ENCODE measurements around the gene P2RY14. TPM values are rescaled to one million over a fixed set of nuclear protein-coding genes. Genes with fewer than 3 reads are reported as not detected.

Gene P2RY14
- total and polyA plus RNA-seq, 7 experiments from 2014 or later, result 0.11 to 5.7 (median 0.27) TPM; not detected in 2

DNA sequence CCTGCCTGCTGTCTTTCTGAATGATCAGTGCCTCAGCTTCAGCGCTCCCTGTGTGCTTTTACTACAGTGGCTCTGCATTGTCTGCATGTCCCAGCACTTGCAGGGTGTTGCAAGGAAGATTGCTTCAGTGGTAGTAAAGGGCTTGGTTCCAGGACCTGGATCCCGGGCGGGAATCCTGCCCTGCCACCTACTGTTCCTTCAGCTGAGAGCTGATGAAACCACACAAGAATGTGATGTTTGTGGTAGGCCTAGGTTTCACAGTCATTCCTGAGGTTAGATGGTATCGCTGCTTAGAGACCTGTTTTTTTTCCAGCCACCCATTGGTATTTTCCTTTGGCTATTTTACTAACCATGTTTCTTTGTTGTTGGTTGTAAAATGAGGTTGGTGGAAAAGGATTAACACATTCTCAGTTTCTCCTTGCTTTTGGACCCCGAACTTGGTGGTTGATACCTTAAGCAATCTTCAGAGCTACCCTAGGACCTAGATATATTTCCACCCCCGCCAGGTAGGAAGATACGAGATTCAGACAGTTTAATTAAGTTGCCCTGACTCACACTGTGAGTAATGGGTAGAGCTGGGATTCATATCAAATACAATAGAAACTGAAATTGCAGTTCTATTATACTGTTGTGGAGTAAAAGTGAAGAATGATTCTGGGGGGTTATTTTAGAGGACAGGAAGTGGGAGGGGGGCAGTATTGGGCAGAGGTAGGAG, 26.9 kb upstream of the P2RY14 start:
- ATAC-seq (peak; percentile 40), DNase-seq (peak in 1 of 9 donors; percentile 49)
- no peaks in the 10 kb centered on the region for H3K9me3 Mint-ChIP-seq
- peak overlapping the region in 1 of 9 donors; percentile 18 for H3K27ac Mint-ChIP-seq
- no peak overlapping the region for H3K4me3 Mint-ChIP-seq
- H3K36me3 Mint-ChIP-seq, result peaks cover 0 to 2% (median 0%) of the 10 kb centered on the region in 5 donors
- Histone ChIP-seq H3K36me3 (ENCODE audit: control insufficient read depth in 2 of 3, insufficient read depth in 3 of 3, low read length in 3 of 3) (no peaks in the 10 kb centered on the region), H3K4me1 (ENCODE audit: control insufficient read depth in 2 of 2, insufficient read depth in 2 of 2, low read length in 2 of 2) (peaks cover 0 to 11% of the 10 kb centered on the region in 2 donors), H3K4me3 (ENCODE audit: low read length) (no peak overlapping the region), H3K9me3 (ENCODE audit: control insufficient read depth in 2 of 3, low read length in 3 of 3) (no peaks in the 10 kb centered on the region), H3K27me3 (ENCODE audit: control insufficient read depth in 2 of 2, insufficient read depth in 2 of 2, low read length in 2 of 2) (peaks cover 0 to 2% of the 10 kb centered on the region in 2 donors), H3K27ac (ENCODE audit: low read depth, low read length) (no peak overlapping the region)
- H3K4me1 Mint-ChIP-seq, result peaks cover 0 to 24% (median 5%) of the 10 kb centered on the region in 7 donors
- ChIA-PET CTCF (interaction anchor here (0.9 kb wide), 1 partner anchor 8 kb away, joined by 3 read pairs; no protein-coding TSS in a partner anchor), POLR2A (no interaction called here)
- intact Hi-C loops (cut with micrococcal nuclease), result no loop called here
- H3K27me3 Mint-ChIP-seq, result peaks cover 0 to 18% (median 10%) of the 10 kb centered on the region in 5 donors

DNA sequence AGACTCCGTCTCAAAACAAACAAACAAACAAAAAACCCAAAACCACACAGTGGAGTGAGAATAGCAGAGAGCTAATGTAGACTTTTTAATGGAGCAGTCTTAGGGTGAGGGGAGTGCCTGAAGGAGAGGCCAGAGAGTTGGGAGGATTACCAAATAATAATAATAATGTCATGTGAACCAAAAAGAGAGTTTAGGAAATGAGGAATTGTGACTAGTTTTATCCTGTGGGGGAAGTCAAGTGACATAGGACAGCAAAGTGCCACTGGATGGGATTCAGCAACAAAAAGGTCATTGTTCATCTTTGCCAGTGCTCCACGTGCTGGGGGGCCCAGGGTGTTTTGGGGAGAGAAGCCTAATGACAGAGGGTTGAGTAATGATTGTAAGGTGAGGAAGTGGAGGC, 25.4 kb upstream of the P2RY14 start:
- Histone ChIP-seq H3K36me3 (ENCODE audit: control insufficient read depth in 2 of 3, insufficient read depth in 3 of 3, low read length in 3 of 3) (no peaks in the 10 kb centered on the region), H3K27ac (ENCODE audit: low read depth, low read length) (no peak overlapping the region), H3K9me3 (ENCODE audit: control insufficient read depth in 2 of 3, low read length in 3 of 3) (no peaks in the 10 kb centered on the region), H3K27me3 (ENCODE audit: control insufficient read depth in 2 of 2, insufficient read depth in 2 of 2, low read length in 2 of 2) (peaks cover 0 to 2% of the 10 kb centered on the region in 2 donors), H3K4me3 (ENCODE audit: low read length) (no peak overlapping the region), H3K4me1 (ENCODE audit: control insufficient read depth in 2 of 2, insufficient read depth in 2 of 2, low read length in 2 of 2) (peaks cover 0 to 11% of the 10 kb centered on the region in 2 donors)
- intact Hi-C loops (cut with micrococcal nuclease), result no loop called here
- POLR2A ChIA-PET, result no interaction called here
- no peak overlapping the region for H3K27ac Mint-ChIP-seq
- CTCF ChIA-PET, result no interaction called here
- ATAC-seq (no peak), DNase-seq (no peak)
- H3K36me3 Mint-ChIP-seq, result peaks cover 0 to 2% (median 0%) of the 10 kb centered on the region in 5 donors
- H3K4me3 Mint-ChIP-seq, result no peak overlapping the region
- H3K9me3 Mint-ChIP-seq, result no peaks in the 10 kb centered on the region
- H3K27me3 Mint-ChIP-seq, result peaks cover 0 to 20% (median 14%) of the 10 kb centered on the region in 5 donors
- peaks cover 0 to 24% (median 5%) of the 10 kb centered on the region in 7 donors for H3K4me1 Mint-ChIP-seq

DNA sequence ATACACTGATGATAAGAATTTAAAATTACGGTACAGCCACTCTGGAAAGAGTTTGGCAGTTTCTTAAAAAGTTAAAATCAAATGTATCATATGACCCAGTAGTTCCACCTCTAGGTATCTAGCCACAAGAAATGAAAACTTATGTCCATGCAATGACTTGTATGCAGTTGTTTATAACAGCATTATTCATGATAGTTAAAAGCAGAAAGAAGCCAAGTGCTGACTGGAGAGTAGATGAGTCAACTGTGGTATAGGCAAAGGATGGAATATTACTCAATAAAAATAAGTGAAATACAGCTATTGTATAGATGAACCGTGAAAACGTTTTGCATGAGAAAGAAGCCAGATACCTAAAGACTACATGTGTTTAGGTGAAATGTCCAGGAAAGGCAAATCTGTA, 23.4 kb upstream of the P2RY14 start:
- peaks cover 4 to 31% (median 20%) of the 10 kb centered on the region in 5 donors for H3K27me3 Mint-ChIP-seq
- H3K36me3 Mint-ChIP-seq, result peaks cover 0 to 2% (median 0%) of the 10 kb centered on the region in 5 donors
- intact Hi-C loops (cut with micrococcal nuclease), result no loop called here
- ChIA-PET CTCF (no interaction called here), POLR2A (no interaction called here)
- ATAC-seq (no peak), DNase-seq (no peak)
- no peaks in the 10 kb centered on the region for H3K36me3 ChIP-seq (ENCODE audit: control insufficient read depth in 2 of 3, insufficient read depth in 3 of 3, low read length in 3 of 3)
- no peak overlapping the region for H3K27ac ChIP-seq (ENCODE audit: low read depth, low read length)
- H3K9me3 ChIP-seq (ENCODE audit: control insufficient read depth in 2 of 3, low read length in 3 of 3), result no peaks in the 10 kb centered on the region
- peaks cover 0 to 2% of the 10 kb centered on the region in 2 donors for H3K27me3 ChIP-seq (ENCODE audit: control insufficient read depth in 2 of 2, insufficient read depth in 2 of 2, low read length in 2 of 2)
- H3K4me3 ChIP-seq (ENCODE audit: low read length), result no peak overlapping the region
- H3K4me3 Mint-ChIP-seq, result no peak overlapping the region
- H3K4me1 ChIP-seq (ENCODE audit: control insufficient read depth in 2 of 2, insufficient read depth in 2 of 2, low read length in 2 of 2), result peaks cover 0 to 11% of the 10 kb centered on the region in 2 donors
- H3K27ac Mint-ChIP-seq, result no peak overlapping the region
- H3K4me1 Mint-ChIP-seq, result peaks cover 0 to 24% (median 5%) of the 10 kb centered on the region in 7 donors
- H3K9me3 Mint-ChIP-seq, result no peaks in the 10 kb centered on the region

DNA sequence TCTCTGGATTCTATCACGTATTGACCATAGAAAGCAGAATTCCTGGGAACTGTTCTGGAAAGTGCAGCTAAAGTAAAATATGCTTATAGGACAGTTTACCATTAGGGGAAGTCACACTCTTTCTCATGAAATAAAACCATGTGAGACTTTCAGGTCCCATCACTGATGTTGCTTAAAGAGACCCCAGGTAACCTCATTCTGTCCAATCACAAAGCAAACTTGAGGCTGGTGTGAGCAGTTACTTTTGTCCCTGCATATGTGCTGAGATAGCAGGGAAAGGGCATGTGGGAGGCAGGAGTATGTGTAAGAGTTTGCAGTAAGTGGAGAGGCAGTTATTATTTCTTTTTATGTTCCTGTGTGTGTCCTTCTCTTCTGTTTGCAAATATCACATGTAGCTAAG, 22.2 kb upstream of the P2RY14 start:
- intact Hi-C loops (cut with micrococcal nuclease), result no loop called here
- POLR2A ChIA-PET, result no interaction called here
- Histone ChIP-seq H3K27me3 (ENCODE audit: control insufficient read depth in 2 of 2, insufficient read depth in 2 of 2, low read length in 2 of 2) (peaks cover 0 to 2% of the 10 kb centered on the region in 2 donors), H3K4me3 (ENCODE audit: low read length) (no peak overlapping the region), H3K36me3 (ENCODE audit: control insufficient read depth in 2 of 3, insufficient read depth in 3 of 3, low read length in 3 of 3) (no peaks in the 10 kb centered on the region), H3K27ac (ENCODE audit: low read depth, low read length) (no peak overlapping the region), H3K9me3 (ENCODE audit: control insufficient read depth in 2 of 3, low read length in 3 of 3) (no peaks in the 10 kb centered on the region), H3K4me1 (ENCODE audit: control insufficient read depth in 2 of 2, insufficient read depth in 2 of 2, low read length in 2 of 2) (peaks cover 0 to 7% of the 10 kb centered on the region in 2 donors)
- peaks cover 0 to 19% (median 3%) of the 10 kb centered on the region in 7 donors for H3K4me1 Mint-ChIP-seq
- peaks cover 0 to 2% (median 0%) of the 10 kb centered on the region in 5 donors for H3K36me3 Mint-ChIP-seq
- no peaks in the 10 kb centered on the region for H3K9me3 Mint-ChIP-seq
- peaks cover 11 to 36% (median 21%) of the 10 kb centered on the region in 5 donors for H3K27me3 Mint-ChIP-seq
- ATAC-seq, result no peak
- CTCF ChIA-PET, result no interaction called here
- DNase-seq, result no peak
- H3K4me3 Mint-ChIP-seq, result no peak overlapping the region
- H3K27ac Mint-ChIP-seq, result no peak overlapping the region

DNA sequence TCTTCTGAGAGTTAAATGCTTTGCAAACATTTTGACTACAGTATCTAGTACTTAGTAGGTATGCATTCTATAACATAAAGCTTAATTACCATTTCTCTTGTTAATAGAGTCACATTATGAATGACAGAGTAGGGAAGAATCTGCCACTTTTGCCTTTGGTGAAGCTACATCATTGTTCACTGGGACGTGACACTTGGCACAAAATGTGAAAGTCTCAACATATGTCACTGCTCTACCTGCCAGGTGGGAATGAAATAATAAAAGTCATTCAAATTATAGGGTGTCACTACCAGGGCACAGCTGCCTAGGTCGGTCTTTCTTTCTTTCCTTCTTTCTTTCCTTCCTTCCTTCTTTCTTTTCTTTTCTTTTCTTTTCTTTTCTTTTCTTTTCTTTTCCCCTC, 20.7 kb upstream of the P2RY14 start:
- peaks cover 11 to 36% (median 20%) of the 10 kb centered on the region in 5 donors for H3K27me3 Mint-ChIP-seq

DNA sequence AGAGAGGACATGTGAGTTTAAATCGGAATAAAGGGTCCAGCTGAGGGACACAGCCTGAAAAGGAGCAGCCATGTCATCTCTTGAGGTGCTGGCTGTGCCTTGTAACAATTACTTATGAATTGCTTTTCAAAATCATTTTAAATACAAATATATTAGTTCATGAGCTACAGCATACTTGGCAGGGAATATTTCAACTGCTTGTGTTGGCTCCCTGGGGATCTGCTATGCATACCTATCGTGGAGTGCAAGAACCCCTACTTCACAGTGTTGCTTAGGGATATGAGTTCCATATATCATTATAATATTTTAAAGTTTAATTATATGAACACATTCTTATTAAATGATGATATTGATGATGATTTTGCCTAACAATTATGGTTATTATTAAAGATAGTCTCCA, 19.1 kb upstream of the P2RY14 start:
- no peak overlapping the region for H3K4me3 ChIP-seq (ENCODE audit: low read length)
- no peak overlapping the region for H3K27ac Mint-ChIP-seq
- H3K36me3 Mint-ChIP-seq, result no peaks in the 10 kb centered on the region
- no peaks in the 10 kb centered on the region for H3K9me3 Mint-ChIP-seq
- H3K27me3 Mint-ChIP-seq, result peaks cover 4 to 44% (median 13%) of the 10 kb centered on the region in 5 donors
- CTCF ChIA-PET, result interaction anchor here (0.7 kb wide), 1 partner anchor 10 kb away, joined by 3 read pairs; no protein-coding TSS in a partner anchor
- peaks cover 0 to 12% (median 0%) of the 10 kb centered on the region in 7 donors for H3K4me1 Mint-ChIP-seq
- H3K27me3 ChIP-seq (ENCODE audit: control insufficient read depth in 2 of 2, insufficient read depth in 2 of 2, low read length in 2 of 2), result peaks cover 0 to 2% of the 10 kb centered on the region in 2 donors
- no peak overlapping the region for H3K27ac ChIP-seq (ENCODE audit: low read depth, low read length)
- no peaks in the 10 kb centered on the region for H3K9me3 ChIP-seq (ENCODE audit: control insufficient read depth in 2 of 3, low read length in 3 of 3)
- POLR2A ChIA-PET, result no interaction called here
- ATAC-seq (no peak), DNase-seq (no peak)
- no peaks in the 10 kb centered on the region for H3K36me3 ChIP-seq (ENCODE audit: control insufficient read depth in 2 of 3, insufficient read depth in 3 of 3, low read length in 3 of 3)
- H3K4me3 Mint-ChIP-seq, result no peak overlapping the region
- intact Hi-C loops (cut with micrococcal nuclease), result no loop called here
- H3K4me1 ChIP-seq (ENCODE audit: control insufficient read depth in 2 of 2, insufficient read depth in 2 of 2, low read length in 2 of 2), result no peaks in the 10 kb centered on the region

More for the DNA sequence above, 20.7 kb upstream of the P2RY14 start:
- no peaks in the 10 kb centered on the region for H3K36me3 ChIP-seq (ENCODE audit: control insufficient read depth in 2 of 3, insufficient read depth in 3 of 3, low read length in 3 of 3)
- intact Hi-C loops (cut with micrococcal nuclease), result no loop called here
- Mint-ChIP-seq H3K27ac (no peak overlapping the region), H3K36me3 (peaks cover 0 to 2% (median 0%) of the 10 kb centered on the region in 5 donors), H3K9me3 (no peaks in the 10 kb centered on the region), H3K4me3 (no peak overlapping the region), H3K4me1 (peaks cover 0 to 12% (median 0%) of the 10 kb centered on the region in 7 donors)
- POLR2A ChIA-PET, result no interaction called here
- no peak for DNase-seq
- peaks cover 0 to 2% of the 10 kb centered on the region in 2 donors for H3K27me3 ChIP-seq (ENCODE audit: control insufficient read depth in 2 of 2, insufficient read depth in 2 of 2, low read length in 2 of 2)
- no peaks in the 10 kb centered on the region for H3K4me1 ChIP-seq (ENCODE audit: control insufficient read depth in 2 of 2, insufficient read depth in 2 of 2, low read length in 2 of 2)
- no peak overlapping the region for H3K27ac ChIP-seq (ENCODE audit: low read depth, low read length)
- CTCF ChIA-PET, result interaction anchor here (1.9 kb wide), 1 partner anchor 131 kb away, joined by 6 read pairs; no protein-coding TSS in a partner anchor
- H3K9me3 ChIP-seq (ENCODE audit: control insufficient read depth in 2 of 3, low read length in 3 of 3), result no peaks in the 10 kb centered on the region
- ATAC-seq, result no peak
- H3K4me3 ChIP-seq (ENCODE audit: low read length), result no peak overlapping the region

DNA sequence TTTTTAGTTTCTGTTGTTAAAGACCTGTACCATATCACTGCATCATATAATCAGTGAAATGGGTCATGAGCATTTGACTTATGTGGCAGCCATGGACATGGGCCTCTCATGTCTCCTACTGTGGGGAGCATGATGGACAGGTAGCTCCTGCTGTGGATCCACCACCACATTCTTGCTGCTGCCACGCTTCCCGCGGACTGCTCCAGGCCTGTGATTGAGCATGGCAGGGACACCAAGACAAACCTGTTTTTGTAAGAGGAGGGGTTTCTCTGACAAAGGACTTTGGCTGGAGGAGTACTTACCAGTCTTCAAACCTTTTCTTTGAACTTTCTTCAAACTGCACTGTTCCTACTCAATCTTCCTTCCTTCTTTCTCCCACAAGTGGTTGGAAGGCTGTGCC, 17.9 kb upstream of the P2RY14 start:
- Histone ChIP-seq H3K9me3 (ENCODE audit: control insufficient read depth in 2 of 3, low read length in 3 of 3) (no peaks in the 10 kb centered on the region), H3K27me3 (ENCODE audit: control insufficient read depth in 2 of 2, insufficient read depth in 2 of 2, low read length in 2 of 2) (no peaks in the 10 kb centered on the region), H3K27ac (ENCODE audit: low read depth, low read length) (no peak overlapping the region), H3K36me3 (ENCODE audit: control insufficient read depth in 2 of 3, insufficient read depth in 3 of 3, low read length in 3 of 3) (no peaks in the 10 kb centered on the region), H3K4me3 (ENCODE audit: low read length) (no peak overlapping the region), H3K4me1 (ENCODE audit: control insufficient read depth in 2 of 2, insufficient read depth in 2 of 2, low read length in 2 of 2) (no peaks in the 10 kb centered on the region)
- no peak overlapping the region for H3K4me3 Mint-ChIP-seq
- no peaks in the 10 kb centered on the region for H3K36me3 Mint-ChIP-seq
- CTCF ChIA-PET, result no interaction called here
- ATAC-seq, result no peak
- POLR2A ChIA-PET, result no interaction called here
- intact Hi-C loops (cut with micrococcal nuclease), result no loop called here
- no peak overlapping the region for H3K27ac Mint-ChIP-seq
- no peak for DNase-seq
- peaks cover 0 to 5% (median 0%) of the 10 kb centered on the region in 7 donors for H3K4me1 Mint-ChIP-seq
- peaks cover 4 to 46% (median 13%) of the 10 kb centered on the region in 5 donors for H3K27me3 Mint-ChIP-seq
- H3K9me3 Mint-ChIP-seq, result no peaks in the 10 kb centered on the region

Measured in naive thymus-derived CD4-positive, alpha-beta T cell (primary cell).